ENCODE results near the gene NWD2.

GRCh38 chr4:37304612-37305011 lies 60.1 kb downstream of the NWD2 start:
- TF ChIP-seq CTCF (conservative IDR thresholded peaks at IDR 0.05; ENCODE audit: low read length) (no peak), EZH2phosphoT487 (IDR thresholded peaks at IDR 0.05; ENCODE audit: borderline replicate concordance) (no peak)
